GM18867 (cell line): ENCODE data around the gene RNASEH2C.
"Not testable (repeated sequence)": the region's sequence is repeated elsewhere in the genome, so short reads cannot be mapped to it uniquely, and the experiment has no call there.

Experiments
- ATAC-seq: cut with Tn5 transposase; IDR thresholded peaks from one replicate; pipeline ENCODE4 v1.9.1; 2021; ENCODE audit warnings: mild to moderate bottlenecking, moderate library complexity; ENCODE audit not compliant: unreplicated experiment

Gene RNASEH2C

DNA sequence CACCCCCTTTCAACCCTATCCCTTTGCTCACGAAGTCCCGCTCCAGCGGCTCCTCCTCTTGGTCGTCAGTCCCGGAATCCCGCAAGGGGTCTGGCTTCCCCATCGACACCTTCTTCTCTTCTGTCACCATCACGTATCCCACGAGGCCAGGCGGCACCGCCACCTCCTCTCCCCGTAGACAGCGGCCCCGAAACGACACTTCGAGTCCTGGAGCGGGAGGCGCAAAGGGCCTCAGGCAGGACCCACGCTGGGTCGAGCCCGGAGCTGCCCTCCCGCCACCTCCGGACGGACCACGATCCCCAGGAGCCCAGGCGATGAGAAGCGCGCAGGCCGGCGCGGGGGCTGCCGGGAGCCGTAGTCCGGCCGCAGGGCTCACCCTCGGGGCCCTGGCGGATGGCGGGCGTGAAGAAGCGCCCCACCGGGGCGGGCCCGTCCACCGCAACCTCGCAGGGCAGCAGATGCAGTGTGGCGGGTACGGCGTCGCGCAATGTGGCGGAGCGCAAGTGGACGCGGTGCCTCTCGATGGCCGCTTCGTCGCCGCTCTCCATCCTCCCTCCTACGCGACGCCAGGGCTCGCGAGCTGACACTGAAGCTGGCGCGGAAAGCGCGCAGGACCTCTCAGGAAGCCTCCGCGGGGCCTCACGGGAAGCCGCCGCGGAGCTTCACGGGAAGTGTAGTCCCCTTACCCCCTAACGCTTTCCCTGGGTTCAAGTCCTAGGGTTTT lies at the start of gene RNASEH2C:
RNASEH2C (minus strand) TSS at position 588 of the 724 bp plus-strand sequence; CDS start at position 548, 40 bp downstream.
- peak; percentile 72 for ATAC-seq

DNA sequence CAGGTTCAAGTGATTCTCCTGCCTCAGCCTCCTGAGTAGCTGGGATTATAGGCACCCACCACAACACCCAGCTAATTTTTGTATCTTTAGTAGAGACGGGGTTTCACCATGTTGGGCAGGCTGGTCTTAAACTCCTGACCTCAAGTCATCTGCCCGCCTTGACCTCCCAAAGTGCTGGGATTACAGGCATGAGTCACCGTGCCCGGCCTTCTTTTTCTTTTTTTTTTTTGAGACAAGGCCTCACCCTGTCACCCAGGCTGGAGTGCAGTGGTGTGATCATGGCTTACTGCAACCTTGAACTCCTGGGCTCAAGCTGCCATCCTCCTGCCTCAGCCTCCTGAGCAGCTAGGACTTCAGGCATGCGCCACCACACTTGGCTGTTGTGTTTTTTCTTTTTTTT lies 47.2 kb upstream of the RNASEH2C start:
- ATAC-seq, result not testable (repeated sequence)

DNA sequence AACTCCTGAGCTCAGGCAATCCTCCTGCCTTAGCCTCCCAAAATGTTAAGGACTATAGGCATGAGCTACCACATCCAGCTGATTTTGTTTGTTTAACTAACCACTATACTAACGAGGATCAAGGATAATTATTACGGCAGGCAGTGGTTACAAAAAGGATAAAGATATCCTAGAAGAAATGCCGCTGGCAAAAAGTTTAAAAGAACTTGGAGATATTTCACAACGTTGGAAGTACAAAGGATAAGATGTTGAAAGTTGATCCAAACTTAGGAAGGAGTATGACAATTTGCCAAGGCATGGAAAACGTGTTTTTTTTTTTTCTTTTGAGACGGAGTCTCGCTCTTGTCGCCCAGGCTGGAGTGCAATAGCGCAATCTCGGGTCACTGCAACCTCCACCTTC lies 46.8 kb upstream of the RNASEH2C start:
- no peak for ATAC-seq

DNA sequence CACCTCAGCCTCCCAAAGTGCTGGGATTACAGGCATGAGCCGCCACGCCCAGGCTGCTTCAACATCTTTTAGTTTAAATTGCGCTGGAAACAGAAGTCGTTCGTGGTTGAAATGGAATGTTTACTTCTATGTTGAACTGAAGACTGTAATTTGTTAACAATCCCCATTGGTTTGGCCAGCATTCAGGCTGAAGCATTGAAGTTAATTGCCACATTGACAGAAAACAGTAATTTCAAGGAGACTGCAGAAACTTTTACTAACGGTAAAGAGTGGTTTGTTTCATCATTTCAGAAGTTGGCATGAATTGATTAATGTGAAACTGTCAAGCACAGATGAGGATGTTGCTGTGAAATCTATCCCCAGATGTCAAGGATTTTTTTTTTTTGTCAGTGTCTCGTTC lies 45.9 kb upstream of the RNASEH2C start:
- ATAC-seq, result no peak

DNA sequence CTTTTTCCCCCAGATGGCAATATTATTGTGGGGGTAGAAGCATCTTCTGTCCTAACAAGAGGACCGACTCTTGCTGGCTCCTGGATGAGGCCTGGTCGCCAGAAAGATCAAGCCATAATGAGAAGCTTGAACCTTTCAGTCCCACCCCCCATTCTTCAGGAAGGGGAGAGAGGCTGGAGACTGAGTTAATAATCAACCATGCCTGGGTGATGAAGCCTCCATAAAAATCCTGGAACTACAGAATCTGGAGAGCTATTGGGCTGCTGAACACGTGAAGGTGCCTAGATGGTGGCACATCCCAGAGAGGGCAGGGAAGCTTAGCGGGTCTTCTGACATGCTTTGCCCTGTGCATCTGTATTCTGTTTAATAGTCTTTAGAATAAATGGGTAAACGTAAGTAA lies 43.8 kb upstream of the RNASEH2C start:
- ATAC-seq, result no peak

DNA sequence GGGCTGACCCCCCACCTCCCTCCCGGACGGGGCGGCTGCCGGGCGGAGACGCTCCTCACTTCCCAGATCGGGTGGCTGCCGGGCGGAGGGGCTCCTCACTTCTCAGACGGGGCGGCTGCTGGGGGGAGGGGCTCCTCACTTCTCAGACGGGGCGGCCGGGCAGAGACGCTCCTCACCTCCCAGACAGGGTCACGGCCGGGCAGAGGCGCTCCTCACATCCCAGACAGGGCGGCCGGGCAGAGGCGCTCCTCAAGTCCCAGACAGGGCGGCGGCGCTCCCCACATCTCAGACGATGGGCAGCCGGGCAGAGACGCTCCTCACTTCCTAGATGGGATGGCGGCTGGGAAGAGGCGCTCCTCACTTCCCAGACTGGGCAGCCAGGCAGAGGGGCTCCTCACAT lies 42.2 kb upstream of the RNASEH2C start:
- ATAC-seq, result not testable (repeated sequence)

DNA sequence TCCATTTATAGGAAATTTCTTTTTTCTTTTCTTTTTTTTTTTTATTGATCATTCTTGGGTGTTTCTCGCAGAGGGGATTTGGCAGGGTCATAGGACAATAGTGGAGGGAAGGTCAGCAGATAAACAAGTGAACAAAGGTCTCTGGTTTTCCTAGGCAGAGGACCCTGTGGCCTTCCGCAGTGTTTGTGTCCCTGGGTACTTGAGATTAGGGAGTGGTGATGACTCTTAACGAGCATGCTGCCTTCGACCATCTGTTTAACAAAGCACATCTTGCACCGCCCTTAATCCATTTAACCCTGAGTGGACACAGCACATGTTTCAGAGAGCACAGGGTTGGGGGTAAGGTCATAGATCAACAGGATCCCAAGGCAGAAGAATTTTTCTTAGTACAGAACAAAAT lies 41.6 kb upstream of the RNASEH2C start:
- ATAC-seq, result not testable (repeated sequence)

DNA sequence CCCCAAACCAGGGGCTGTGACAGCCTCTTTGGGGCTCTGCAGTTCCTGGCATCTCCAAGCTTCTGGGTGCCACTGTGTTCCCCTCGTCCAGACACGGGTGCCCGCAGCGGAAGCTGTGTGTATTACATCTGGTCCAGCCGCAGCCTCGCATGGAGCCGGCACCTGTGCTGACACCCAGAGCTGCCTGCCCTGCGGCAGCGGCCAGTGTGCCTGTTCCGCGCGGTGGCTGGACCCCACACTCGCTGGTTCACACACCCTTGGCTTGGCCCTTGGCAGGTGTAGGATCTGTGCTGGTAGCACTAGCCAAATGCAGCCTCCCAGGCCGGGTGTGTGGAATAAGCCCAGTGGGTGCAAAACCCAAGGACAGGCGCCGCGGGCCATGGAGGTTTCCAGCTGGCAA lies 24.5 kb upstream of the RNASEH2C start:
- ATAC-seq, result no peak

DNA sequence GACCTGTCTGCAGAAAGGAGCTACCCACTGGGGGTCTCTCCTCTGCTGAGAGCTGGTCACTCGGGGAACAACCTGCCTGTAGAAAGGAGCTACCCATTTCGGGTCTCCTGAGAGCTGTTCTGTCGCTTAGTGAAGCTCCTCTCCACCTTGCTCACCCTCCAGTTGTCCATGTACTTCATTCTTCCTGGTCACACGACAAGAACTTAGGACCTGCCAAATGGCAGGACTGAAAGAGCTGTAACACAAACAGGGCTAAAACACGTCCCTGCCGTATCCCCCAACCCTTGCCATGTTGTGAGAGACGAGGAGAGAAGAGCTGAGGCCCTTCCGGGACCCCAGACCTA lies 24.1 kb upstream of the RNASEH2C start:
- ATAC-seq, result no peak

DNA sequence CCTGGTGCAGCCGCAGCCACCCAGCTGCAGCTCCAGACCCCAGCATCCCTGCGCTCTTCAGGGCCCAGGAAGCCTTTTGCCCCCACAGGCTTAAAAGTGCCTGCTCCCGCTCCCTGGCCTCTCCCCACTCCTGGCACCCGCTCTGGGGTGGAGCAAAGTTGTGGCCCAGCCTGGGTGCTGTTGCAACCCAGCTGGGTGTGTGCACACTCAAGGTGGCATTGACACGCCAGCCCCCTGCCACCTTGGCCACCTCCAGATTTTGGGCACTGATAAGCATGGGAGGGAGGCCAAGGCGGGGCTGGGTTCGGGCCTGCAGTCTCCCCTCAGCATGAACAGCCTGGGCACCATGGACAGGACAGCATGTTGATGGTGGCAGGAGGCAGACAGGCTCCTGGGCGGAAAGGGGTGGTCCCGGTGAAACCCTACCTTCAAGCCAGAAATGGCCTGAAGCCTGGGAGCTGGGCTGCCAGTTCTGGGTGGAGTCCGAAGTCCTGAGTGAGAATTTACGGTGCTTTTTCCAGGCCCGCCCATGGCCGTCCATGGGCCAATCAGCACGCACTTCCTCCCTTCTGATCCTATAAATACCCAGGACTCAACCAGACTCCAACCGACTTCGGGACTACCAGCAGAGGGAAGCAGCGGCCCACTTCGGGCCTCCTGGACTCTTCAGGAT lies 23.6 kb upstream of the RNASEH2C start:
- ATAC-seq, result no peak

DNA sequence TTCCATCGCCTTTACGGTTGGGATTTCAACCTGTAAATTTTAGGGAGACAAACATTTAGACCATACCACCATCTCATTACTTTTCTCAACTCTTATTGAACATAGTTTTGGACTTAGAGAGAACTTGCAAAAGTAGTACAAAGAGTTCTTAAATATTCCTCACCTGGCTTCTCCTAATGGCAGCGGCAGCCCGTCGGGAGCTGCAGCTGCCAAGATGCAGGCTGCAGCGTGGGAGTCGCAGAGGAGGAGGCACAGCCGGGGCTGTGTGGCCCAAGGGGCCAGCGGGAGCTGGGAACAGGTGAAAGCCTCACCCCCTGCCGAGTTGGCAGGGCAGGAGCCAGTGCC lies 23.1 kb upstream of the RNASEH2C start:
- ATAC-seq, result no peak

DNA sequence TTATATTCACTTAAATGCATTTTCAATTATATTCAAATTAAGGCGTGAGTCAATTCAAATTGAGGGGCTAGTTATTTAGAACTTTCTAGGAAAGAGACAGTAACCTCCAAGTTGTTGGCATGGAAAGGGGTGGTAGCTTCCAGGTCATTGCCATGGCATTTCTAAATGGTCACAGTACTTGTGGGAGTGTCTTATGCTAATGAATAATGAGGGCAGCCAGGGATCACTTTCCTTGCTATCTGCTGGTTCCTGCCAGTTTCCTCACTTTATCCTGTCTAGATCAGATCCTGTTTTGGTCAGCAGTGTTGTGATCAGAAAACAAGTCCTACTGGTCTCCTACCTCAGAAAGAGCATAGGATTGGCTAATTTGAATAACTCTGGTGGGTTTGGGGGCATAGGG lies 21.8 kb upstream of the RNASEH2C start:
- ATAC-seq, result no peak

DNA sequence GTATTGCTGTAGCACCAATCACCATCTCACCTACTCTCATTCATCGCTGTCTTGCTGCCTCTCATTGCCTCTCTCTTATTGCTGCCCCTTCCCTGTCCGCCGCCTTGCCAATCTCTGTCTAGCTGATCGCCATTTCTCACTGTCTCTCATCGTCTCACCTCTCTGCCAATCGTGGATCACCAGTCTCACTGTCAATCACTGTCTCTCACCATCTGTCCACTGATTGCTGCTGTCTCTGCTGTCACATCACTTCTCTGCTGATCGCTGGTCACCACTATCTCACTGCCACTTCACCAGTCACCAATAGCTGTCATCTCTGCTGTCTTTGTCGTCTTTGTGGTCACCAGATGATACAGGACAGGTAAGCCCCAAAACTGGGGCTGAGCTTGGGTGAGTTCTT lies 20.6 kb upstream of the RNASEH2C start:
- no peak for ATAC-seq

DNA sequence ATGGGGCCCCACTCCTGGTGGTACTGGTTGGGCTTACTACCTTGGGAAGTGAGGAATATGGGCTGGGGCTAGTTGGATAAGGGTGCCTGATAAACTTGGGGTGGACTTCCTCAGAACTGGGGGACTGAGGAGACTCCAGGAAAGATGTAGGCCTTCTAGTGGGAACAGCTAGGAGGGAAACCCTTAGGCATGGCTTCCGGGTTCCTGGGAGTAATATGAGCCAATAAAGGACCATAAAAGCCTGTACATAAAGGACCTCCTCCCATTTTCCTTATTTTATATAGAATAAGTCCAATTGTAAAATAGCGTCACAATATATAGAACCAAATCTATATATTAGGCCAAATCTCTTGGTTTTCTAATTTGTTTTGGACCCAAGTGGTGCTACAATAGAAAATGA lies 18.4 kb upstream of the RNASEH2C start:
- ATAC-seq, result no peak

DNA sequence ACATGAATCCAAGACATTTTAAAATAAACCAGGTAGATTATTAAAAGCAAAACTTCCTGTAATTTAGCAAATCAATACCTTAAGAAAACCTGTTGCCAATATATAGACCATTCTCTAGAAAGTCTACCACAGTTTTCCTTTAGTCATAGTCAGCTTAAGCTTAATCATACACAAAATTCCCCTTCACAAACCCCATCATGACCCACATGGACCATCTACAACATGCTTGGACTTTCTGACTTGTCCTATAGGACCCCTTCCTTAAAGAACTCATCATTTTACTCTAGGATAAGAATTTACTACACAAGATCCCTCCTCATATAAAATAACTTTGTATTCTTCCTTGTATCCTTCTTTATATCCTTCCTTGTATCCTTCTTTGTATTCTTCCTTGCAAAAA lies 16.2 kb upstream of the RNASEH2C start:
- no peak for ATAC-seq

DNA sequence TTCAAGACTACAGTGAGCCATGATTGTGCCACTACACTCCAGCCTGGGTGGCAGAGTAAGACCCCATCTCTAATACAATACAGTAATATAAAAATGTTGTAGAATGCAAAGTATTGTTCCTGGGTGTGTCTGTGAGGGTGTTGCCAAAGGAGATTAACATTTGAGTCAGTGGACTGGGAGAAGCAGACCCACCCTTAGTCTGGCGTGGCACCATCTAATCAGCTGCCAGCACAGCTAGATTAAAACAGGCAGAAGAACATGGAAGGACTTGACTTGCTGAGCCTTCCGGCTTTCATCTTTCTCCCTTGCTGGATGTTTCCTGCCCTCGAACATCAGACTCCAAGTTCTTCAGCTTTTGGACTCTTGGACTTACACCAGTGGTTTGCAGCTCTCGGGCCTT lies 14.5 kb upstream of the RNASEH2C start:
- not testable (repeated sequence) for ATAC-seq

DNA sequence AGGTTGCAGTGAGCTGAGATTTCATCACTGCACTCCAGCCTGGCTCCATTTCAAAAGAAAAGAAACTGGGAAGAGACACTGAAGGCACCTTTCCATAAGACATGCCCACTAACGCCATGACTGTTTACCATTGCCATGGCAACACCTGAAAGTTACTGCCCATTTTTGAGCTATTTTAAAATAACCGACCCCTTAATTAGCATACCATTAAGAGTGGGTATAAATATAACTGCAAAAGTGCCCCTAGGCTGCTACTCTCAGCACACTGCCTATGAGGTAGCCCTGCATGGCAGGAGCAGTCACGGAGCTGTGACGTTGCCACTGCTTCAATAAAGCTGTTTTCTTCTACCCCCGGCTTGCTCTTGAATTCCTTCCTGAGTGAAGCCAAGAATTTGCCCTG lies 9.9 kb upstream of the RNASEH2C start:
- no peak for ATAC-seq

DNA sequence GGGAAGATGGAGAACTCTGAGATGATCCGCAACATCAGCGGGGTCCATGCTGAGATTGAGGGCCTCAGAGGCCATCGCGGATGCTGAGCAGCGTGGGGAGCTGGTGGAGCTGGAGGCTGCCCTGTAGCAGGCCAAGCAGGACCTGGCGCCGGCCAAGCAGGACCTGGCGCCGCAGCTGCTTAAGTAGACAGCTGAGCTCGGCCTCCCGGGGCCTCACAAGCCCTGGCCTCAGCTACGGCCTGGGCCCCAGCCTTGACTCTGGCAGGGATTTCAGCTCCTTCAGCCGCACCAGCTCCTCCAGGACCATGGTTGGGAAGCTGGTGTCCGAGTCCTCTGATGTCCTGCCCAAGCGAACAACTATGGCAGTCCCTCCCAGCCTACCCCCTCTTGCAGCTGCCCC lies 7.3 kb upstream of the RNASEH2C start:
- no peak for ATAC-seq

DNA sequence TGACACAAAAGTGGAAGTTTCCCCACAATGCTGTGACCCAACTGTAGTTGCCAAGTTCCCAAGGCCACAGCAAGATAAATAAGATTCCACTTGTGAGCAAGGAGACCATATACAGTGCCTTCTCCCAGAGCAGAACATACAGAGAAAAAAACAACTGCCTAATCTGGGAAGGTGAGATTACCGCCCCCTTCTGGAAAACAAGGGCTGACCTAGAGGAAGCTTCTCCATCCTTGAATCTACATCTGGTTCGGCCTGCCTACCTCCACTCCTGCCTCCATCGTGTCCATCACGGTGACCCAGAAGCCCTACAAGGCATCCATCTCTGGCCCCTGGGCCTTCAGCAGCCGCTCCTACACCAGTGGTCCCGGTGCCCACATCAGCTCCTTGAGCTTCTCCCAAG lies 6.1 kb upstream of the RNASEH2C start:
- no peak for ATAC-seq

DNA sequence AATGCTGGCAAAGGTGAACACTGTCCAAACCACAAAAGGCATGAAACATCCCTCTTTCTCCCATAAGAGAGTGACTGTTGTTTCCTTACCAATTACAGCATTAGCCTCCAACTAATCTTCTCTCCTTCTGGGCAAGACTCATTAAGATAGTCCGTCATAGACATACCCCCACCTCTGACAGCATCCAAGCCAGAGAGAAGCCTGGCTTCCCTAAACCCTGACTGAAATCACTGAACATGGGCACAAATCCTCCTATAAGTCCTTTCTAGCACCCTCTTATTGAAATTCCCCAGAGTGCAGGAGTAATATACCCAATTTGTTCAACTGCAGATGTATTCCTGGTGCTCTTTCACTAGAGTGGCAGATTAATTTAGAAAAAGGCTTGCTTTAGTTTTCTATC lies 1.7 kb upstream of the RNASEH2C start:
- ATAC-seq, result no peak

DNA sequence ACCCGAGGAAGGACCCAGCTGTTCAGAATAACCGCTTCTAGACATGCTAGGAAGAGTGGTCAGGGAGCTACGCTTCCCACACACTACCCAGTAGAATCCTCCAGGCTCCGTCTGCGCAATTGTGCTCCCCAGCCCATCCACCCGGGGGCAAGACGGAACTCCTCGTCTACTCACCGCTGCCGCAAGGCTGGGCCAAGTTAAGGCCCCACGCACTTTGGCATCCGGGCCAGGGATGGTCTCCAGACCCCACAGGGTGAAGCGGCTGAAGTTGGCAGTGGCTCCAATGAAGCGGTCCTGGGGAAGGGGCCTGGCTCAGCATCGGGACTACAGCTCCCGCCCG lies 757 bp downstream of the RNASEH2C start:
- ATAC-seq, result peak; percentile 23

DNA sequence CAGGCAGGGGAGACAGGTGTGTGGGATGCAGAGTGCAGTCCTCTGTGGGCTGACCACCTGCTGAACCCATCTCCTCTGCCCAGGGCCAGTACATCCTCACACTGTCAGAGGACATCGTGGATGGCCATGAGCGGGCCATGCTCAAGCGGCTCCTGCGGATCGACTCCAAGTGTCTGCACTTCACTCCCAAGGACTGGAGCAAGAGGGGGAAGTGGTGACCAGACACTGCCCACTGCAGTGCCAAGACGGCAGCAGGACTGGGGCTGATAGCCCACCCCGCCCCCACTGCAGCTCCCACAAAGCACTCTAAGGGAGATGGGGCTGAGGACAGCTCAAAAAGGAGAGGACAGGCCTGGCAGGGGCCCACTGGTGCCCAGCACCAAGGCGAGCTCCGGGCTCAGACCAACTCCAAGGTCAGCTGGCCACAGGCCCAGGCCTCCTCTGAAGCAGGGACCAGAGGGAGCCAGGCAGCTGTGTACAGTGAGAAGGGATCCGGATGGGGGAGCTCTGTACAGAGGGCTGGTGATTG lies 1.6 kb downstream of the RNASEH2C start:
- ATAC-seq, result no peak

DNA sequence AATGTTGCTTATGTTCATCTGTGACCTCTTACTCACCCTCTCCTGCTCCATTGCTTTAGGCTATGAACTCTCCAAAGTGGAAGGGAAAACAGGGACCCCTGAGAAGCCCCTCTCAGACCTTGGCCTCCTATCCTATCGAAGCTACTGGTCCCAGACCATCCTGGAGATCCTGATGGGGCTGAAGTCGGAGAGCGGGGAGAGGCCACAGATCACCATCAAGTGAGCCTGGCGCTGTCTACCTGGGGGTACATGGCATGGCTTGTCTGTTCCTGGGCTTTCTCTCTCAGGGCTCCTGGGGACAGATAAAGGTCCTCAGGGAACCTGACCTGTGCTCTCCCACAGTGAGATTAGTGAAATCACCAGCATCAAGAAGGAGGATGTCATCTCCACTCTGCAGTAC lies 2.1 kb downstream of the RNASEH2C start:
- ATAC-seq, result no peak
